NCI-H146 treated with DMSO at 0.1 percent for 48 hours (cell line): Measurements from ENCODE around the gene APOH.

ENCODE experiments used
- DNase-seq: peaks from one replicate; lab custom pipeline; 2025; ENCODE audit not compliant: unreplicated experiment; lab: John Stamatoyannopoulos, UW

The APOH gene

DNA sequence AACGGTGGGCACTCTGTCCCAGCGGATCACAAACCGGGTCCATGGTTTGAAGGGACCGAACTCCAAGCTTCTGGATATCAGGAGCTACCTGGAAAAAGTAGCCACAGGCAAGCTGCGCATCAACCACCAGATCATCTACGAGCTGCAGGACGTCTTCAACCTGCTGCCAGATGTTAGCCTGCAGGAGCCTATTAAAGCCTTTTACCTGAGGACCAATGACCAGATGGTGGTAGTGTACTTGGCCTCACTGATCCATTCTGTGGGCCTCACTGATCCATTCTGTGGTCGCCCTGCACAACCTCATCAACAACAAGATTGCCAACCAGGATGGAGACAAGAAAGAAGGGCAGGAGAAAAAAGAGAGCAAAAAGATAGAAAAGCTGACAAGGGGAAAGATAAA is 31.0 kb downstream of the APOH start:
- DNase-seq, result no peak

DNA sequence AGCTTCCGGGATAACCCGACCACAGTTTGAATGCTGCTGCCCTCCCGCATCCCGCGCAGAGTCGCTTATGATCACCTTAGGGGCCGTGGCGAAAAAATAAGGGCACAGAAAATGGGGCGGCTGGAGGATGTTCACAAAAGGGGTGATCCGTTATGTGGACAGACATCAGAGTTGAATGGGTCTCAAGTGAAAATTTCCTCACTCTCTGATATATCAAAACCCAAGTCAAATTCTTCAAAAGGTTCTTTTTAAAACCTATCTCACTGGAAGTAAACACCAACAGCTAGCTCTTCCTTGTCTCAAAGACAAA is 36.9 kb downstream of the APOH start:
- no peak for DNase-seq

DNA sequence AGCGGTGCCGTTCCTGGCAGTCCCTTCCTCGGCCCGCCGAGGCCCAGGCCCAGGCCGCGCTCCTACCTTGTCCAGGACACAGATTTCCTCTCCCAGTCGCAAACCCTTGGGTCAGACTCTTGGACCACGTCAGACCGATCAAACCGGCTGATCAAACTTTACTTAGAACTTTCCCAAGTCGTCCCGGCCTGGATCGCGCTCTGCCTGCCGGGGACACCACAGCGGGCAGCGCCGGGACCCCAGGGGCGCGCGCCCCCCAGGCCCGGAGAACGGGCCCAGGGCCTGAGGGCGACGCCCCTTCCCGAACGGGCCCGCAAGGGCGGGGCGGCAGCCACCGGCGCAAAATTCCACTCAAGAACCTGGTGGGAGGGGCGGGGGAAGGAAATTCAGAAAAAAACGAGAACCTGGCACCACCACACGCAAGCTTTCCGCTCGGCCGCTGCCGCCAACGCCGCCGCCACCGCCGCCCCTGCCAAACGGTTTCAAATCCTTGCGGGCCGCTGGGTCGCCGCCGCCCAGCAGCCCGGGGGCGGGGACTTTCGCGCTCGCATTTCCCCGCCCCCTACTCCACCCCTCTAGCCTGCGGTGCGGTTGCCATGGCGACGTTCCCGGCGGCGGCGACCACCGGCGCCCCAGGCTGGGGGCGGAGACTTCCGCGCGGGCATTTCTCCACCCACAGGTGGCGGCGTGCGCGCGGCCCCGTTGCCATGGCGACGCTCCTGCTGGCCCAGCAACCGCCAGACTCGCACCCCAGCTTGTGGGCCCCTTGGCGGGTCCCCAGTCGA is 37.4 kb downstream of the APOH start, which contains the start of gene CEP112:
Gene CEP112, minus strand, starts transcription at position 541 of the 785 bp plus-strand sequence.
- DNase-seq, result peak; percentile 64

DNA sequence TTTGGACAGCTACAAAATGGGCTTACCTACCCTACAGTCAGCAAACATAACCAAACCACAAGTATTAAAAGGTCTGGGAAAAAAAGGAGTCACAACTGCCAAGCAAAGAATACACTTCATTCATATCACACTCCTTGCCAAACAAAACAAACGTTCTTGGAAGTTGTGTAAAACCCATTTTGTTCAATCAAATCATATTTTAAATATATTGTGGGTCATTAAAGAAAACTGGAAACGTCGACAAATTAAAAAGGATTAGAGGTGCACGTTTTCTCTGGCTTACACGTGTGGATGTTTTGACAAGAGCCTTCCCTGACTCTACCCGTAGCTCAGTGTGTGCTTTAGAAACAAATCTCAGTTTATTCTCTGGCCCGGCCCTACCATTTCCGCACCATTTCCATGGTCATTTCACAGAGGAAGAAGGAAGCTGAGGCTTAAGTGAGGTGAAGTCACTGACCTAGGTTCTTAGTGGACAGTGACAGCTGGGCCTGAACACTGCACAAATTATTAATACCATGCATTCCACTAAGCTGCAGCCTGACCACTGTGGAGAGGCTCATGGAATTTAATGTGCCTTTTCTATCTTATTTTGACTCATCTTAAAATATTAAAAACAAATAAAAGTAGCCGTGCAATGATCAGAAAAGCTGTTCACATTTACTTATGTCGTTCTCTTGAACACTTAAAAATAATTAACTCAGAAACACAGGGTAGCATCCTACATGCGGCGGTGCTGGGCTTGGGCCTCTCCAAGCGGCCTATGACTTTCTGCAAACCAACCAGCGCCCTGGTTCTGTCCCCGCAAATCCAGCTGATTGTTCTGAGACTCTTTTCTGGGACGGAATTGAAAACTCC is 38.2 kb downstream of the APOH start:
- DNase-seq, result no peak

DNA sequence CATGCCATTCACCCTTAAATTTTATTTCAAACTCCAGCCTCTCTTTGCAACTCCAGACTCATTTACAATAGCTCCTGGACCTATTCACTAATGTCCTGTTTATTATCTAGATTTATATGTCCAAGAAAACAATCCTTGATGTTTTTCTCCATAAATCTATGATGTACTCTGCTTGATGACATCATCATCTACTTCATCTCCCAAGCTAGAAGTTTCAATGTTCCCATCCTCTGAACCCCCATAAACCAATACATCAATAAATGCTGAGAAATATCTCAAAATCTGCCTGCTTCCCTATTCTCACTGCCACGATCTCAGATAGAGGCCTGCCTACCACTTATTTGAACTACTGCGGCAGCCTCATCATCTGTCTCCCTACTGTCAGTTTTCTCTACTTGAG is 41.5 kb downstream of the APOH start:
- no peak for DNase-seq

DNA sequence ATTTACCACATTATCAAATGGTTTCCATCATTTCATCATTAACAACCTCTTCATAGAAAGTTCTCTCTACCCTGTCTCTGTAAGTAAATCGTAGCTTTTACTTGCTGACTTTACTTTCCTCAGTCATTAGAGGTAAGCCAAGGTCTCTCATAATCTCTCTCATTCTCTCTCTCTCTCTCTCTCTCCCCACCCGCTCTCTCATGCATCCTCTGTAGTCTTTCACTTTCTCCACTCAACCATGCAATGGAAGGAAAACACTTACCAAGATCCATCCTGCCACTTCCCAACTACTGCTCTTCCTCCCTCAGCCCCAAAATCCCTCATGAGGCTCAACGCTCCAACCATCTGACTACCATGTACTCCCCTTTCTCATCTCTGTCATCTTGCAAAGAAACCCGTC is 43.4 kb downstream of the APOH start:
- DNase-seq, result no peak

DNA sequence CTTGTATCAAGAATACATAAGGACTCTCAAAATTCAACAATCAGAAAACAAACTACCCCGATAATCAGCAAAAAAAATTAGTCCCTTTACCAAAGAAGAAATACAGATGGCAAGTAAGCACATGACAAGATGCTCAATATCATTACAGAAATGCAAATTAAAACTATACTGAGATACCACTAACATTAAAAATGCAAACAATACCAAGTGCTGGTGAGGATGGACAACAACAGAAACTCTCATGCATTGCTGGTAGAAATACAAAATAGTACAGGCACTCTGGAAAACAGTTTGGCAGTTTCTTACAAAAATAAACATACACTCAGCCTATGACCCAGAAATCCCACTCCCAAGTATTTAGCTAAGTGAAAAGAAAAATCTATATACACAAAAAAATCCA is 44.8 kb downstream of the APOH start:
- no peak for DNase-seq

DNA sequence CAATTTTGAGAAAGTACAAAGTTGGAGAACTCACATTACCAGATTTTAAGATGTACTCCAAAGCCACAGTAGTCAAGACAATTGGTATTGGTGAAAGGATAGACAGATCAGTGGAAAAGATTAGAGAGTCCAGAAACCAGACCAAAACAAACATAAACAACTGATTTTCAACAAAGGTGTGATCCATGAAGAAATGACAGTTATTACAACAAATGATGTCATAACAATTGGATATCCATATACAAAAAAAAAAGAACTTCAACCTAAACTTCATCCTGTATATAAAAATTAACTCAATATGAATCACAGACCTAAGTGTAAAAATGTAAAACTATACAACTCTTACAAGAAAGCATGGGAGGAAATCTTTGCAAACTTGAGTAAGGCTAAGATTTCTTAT is 45.7 kb downstream of the APOH start:
- no peak for DNase-seq

DNA sequence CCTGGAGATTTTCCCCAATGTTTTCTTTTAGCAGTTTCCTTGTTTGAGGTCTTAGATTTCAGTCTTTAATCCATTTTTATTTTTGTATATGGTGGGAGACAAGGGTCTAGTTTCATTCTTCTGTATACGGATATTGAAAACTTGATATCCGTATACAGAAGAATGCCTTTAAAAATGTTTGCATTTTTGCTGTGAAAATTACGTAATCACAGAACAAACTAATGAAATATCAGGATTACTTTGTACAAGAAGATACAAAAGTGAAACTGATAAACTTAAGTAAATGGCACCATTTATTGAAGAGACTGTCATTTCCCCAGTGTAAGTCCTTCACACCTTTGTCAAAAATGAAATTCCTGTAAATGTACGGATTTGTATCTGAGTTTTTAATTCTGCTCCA is 50.6 kb downstream of the APOH start:
- DNase-seq, result no peak

DNA sequence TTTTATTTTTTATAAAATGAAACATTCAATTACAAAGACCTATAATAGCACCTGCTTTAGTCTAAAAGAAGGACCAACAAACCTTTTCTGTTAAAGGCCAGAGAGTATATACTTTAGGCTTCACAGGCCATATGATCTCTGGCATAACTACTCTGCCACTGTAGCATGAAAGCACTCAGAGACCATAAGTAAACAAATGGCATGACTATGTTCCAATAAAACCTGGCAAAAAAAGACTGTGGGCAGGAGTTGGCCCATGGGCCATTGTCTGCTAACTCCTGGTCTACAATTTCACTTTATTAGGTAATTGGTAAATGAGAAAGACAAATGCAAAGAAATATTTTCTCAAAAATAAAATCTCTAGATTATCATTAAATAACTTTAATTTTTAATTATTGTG is 52.2 kb downstream of the APOH start:
- DNase-seq, result no peak

DNA sequence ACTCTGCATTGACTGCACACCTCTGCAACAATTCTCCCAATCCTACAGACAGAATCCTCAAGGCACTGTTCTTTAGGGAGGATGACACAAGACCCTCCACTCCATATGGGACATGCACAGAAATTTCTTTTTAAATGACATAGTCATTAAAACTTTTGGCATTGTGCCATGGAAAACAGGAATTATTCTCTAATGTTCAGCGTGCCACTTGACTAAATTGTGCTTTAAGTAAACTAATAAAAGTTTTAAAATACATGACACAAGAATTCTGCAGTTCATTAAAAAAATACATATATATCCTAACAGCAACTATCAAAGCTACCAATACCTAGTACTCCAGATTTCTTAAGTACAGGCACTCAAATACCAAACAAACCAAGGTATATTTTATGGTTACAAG is 53.3 kb downstream of the APOH start:
- no peak for DNase-seq

DNA sequence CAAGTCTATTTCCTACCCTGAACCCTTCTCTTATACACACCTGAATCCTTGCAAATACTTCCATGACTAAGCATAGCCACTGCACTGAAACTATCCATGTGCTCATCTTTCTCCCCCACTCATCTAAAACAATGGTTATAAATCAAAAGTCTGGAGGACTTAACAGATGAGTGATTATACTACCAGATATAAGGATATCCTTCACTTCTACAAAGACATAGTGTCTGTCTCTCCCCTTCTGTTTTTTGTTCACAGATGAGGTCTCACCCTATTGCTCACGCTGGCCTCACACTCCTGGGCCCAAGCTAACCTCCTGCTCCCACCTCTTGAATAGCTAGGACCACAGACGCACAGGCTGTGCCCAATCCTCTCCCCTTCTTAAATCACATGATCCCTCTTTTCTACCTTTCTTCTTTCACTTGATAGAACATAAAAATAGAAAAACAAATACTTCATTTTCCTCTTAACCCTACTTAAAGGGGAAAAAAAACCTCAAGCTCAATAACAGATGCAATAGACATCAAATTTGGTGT is 56.5 kb downstream of the APOH start:
- no peak for DNase-seq

DNA sequence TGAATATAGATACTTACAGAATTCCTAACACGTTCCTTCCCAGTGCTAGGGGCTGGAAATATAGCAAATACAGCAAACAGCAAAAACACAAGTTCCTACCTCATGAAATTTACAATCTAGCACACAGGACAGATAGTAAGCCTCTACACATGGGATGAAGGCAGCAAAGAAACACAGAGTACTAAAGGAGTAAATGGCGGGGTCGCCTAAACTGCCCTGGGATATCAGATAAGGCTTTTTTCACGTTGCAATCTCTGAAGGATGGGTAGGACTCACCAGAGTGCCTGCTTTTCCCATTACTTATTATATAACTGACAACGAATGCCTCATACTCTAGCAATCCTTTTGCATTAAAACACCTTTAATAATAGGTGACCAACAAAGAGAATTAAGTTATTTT is 57.1 kb downstream of the APOH start:
- no peak for DNase-seq

DNA sequence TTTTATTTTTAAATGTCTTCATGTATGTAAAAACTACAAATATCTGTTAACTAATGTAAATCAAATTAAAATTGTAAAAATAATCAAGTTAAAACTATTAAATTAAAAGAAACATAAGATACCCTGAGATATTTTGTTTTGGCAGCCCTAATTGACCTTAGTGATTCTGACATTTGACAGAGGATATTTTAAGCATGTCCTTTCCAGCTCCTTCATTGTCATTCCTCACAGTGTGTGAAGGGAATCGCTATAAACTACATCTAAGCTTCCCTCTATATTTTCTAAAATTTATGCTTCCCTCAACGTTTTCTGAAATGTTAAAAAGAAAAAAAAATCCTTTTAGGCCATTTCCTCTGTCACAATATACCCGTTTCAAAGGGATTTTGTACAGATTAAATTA is 57.5 kb downstream of the APOH start:
- DNase-seq, result no peak

DNA sequence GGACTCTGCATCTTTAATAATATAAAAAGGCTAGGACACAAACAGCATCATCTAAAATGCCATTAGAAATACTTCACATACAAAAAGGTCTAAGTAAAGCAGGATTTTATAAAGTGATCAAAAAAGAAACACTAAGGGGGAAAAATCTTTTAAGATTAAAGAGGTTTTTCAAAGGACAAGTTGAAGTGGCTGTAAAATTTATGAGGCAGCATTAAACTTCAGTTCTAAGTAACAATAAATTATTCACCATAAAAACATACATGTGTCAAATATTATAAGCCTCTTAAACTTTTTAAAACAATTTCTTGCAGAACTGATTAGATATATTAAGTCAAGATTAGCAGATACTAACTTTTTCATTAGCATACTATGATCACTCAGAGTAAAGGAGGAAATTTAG is 58.0 kb downstream of the APOH start:
- no peak for DNase-seq

DNA sequence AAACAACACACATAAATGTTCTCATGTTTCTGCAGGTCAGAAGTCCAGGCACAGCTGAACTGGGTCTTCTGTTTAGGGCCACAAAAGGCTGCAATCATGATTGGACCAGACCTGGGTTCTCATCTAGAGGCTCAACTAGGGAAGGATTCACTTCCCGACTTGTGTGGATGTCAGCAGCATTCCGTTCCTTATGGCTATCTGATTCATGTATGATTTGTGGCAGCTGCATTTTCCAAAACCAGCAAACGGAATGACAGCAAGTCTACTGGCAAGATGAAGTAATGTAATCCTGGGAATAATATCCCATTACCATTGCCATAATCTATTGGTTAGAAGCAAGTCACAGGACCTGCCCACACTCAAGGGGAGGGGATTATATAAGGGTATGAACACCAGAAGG is 59.4 kb downstream of the APOH start:
- DNase-seq, result no peak

DNA sequence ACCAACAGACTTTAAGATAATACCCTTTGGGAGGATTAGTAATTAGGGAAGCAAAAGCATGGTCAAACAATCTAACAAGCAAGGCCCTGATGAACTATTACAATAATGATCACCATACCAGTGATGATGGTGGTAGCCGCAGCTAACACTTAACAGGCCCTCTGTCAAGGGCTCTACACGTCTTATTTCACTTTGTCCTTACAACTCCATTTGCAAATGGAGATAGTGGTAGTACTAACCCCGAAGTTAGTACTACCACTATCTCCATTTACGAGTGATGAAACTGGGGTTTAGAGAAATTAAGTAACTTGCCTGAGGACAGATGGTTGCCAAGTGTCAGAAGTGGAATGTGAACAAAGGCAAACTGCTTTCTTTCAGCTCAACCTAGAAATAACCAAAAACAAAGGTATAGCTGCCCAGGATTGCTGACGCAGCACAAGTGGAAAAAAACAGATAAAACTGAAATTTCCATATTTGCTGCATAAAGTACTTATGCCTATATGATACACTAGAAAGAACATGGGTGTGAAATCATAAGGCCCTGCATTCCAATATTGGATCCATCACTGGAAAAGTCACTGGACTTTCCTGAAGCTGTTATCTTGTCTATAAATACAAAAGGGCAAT is 61.9 kb downstream of the APOH start:
- no peak for DNase-seq

DNA sequence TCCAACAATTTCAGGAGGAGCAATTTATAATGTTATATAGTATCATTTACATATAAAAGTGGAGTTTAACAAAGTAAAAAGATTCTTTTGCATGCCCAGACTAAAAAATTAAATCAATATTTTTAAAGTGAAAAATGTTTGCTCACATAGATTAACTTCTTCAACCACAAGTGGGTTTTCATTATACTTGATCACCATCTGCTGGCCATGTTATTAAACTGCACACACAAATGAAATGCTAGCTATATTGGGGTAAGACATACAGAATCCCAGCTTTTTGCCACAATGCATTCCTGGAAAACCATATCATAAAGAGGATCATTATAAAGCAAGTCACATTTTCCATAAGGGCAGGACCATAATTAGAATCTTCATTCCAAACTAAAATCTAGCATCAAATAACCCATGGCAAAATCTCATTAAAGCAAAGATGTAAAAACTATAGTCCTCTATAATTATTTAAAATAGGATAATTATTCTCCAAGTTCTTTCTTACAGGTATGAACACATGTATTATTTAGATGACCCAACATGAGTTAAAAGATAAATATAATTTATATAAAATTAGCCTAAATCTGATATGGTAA is 63.6 kb downstream of the APOH start:
- DNase-seq, result peak; percentile 19
